Mammary epithelial cell (primary cell): ENCODE results near the gene NOL3.

Experiments used
- CTCF ChIP-seq, 2 donors: IDR thresholded peaks in 1 of 2; conservative IDR thresholded peaks in 1 of 2; 2 replicates each; pipeline ENCODE4 v1.5.1; 2011 to 2012; ENCODE audit warnings: inconsistent platforms in 2 of 2, low read length in 2 of 2, mild to moderate bottlenecking in 2 of 2, control low read depth in 1 of 2, low read depth in 1 of 2; ENCODE audit not compliant: insufficient read depth in 1 of 2; ENCODE audit errors: extremely low read depth in 1 of 2
- EZH2 ChIP-seq: IDR thresholded peaks from 2 replicates; pipeline ENCODE4 v1.6.1; 2012; ENCODE audit warnings: low read length, inconsistent platforms, borderline replicate concordance

GRCh38 chr16:67198238-67198734, 27.9 kb downstream of the NOL3 start:
- peak; percentile 98 to 99 for TF ChIP-seq CTCF (conservative IDR thresholded peaks at IDR 0.05 in 1 of 2, IDR thresholded peaks at IDR 0.05 in 1 of 2; ENCODE audit: extremely low read depth in 1 of 2, insufficient read depth in 1 of 2, low read depth in 1 of 2, low read length in 2 of 2)
- no peak for TF ChIP-seq EZH2
